MV-4-11 (cell line): Measurements from ENCODE around the gene CDK15.
"Not testable (repeated sequence)": the region's sequence is repeated elsewhere in the genome, so short reads cannot be mapped to it uniquely, and the experiment has no call there.

Experiments used
- DNase-seq: peaks from one replicate; lab custom pipeline; 2025; lab: John Stamatoyannopoulos, UW

CDK15 gene

DNA sequence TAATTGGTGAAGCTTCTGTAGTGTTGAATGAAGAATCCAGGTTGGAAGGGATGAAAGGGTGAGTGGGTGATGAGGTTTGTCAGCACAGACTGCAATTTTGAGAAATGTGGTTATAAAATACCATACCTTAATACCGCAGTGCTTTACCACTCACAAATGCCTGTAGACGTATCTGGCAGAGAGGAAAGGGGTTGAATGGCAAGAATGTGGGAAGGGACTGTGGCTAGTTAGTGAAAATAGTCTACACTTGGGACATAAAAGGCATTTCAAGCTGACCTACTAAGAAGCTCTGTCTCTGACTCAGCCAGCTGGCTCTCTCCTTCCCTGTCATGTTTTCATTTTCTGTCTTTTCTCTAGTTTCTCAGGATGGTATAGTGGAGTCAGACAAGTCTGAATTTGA lies 25.1 kb downstream of the CDK15 start:
- DNase-seq = no peak

GRCh38 chr2:201833781-201834180 lies 27.4 kb downstream of the CDK15 start:
- no peak for DNase-seq

GRCh38 chr2:201835066-201835465 lies 28.7 kb downstream of the CDK15 start:
- DNase-seq = peak; percentile 12

GRCh38 chr2:201837391-201837790 lies 31.1 kb downstream of the CDK15 start:
- DNase-seq = no peak

GRCh38 chr2:201837824-201838431 lies 31.6 kb downstream of the CDK15 start:
- DNase-seq = no peak

GRCh38 chr2:201839727-201840126 lies 33.4 kb downstream of the CDK15 start:
- no peak for DNase-seq

DNA sequence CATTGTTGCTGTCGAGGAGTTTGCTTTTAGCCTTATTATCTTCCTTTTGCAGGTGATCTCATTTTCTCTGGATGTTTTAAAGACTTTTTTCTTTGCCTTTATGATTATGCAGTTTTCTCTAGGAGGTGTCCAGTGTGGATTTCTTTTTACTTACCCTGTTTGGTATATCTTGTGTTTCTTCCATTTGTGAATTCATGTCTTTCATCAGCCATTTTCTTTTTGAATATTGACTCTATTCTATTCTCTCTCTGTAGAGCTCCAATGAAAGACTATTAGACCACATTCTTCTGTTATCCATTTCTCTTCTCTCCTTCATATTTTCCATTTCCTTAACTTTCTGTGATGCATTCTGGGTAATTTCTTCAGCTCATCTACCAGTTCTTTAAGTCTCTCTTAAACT lies 34.4 kb downstream of the CDK15 start:
- no peak for DNase-seq

DNA sequence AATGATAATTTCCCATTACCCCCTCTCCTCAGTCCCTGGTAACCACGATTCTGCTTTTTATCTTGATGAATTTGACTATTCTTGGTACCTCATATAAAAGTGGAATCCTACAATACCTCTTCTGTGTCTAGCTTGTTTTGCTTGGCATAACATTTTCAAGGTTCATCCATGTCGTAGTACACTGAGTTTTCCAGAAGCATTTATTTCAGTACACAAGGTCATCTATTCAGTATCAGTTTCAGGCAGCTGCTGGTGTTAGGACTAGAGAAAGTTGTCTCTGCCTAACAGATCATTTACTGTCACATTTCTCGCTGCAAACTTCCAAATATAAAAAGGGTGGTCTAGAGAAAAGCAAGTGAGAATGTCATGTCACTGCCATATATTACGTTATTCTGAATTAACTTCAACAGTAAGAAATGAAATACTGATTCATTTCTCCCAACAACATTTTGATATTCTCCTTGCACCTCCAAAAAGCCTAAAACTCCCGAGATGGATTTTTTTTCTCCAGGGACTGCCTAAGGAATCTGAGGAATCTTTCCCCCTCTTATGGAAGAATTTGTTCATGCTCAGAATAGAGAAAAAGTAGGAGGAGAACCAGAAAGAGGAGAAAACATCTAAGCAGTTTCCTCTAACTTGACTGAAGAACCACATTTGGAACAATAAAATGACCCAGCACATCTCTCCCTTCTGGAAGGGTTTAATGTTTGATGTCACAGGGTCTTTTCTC lies 36.0 kb downstream of the CDK15 start:
- no peak for DNase-seq

DNA sequence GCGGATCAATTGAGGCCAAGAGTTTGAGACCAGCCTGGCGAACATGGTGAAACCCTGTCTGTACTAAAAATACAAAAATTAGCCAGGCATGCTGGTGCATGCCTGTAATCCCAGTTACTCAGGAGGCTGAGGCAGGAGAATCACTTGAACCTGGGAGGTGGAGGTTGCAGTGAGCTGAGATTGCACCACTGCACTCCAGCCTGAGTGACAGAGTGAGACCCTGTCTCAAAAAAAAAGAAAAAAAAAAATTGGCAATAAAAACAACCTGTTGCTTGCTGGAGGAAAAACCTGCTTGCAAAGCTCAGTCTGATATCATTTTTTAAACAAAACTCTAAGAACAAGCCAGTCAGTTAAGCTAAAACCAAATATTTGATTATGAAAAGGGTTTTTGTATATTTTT lies 38.6 kb downstream of the CDK15 start:
- not testable (repeated sequence) for DNase-seq

GRCh38 chr2:201847481-201847880 lies 41.1 kb downstream of the CDK15 start:
- DNase-seq = no peak

DNA sequence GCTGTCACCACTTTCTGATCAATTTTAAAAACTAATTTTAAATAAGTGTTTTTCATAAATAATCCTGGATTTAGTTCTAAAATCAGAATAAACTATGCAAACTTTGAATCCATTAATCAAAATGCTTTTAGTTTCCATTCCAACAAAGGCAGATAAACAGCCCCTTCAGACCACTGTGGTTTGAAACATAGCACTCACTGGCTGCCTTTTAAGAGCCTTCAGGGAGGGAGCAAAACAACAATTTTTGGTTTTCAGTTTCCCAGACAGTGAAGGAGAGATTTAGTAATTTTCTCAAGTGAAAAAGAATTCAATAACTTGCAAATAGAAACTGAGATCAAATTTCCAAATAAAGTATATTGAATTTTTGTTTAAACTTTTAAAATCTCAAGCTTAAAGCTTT lies 46.1 kb downstream of the CDK15 start:
- DNase-seq = no peak

GRCh38 chr2:201852878-201853415 lies 46.6 kb downstream of the CDK15 start:
- DNase-seq = no peak

DNA sequence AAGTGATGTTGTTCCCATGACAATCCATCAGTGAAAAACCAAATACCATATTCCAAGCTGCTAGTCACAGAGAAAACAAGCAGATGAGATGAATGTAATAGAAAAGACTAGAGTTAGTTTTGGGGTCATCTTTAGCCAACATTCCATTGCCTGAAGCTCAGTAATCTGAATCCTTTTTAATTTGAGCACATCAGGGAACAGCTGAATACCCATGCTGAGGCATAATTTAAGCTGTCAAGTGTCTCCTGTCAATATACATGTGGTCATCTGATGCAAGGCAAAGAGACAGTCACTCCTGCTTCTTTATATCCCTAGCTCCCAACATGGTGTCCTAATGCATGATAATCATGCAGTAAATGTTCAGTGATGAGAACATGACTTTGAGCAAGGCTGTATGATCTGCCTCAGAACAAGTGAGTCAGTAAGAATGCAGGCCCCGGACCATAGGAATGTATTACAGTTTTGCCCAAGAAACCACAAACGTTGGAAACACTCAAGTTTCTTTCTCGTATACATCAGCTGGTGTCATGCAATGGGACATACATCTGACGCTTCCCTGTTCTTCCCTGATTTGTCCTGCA lies 48.0 kb downstream of the CDK15 start:
- DNase-seq = peak; percentile 70

DNA sequence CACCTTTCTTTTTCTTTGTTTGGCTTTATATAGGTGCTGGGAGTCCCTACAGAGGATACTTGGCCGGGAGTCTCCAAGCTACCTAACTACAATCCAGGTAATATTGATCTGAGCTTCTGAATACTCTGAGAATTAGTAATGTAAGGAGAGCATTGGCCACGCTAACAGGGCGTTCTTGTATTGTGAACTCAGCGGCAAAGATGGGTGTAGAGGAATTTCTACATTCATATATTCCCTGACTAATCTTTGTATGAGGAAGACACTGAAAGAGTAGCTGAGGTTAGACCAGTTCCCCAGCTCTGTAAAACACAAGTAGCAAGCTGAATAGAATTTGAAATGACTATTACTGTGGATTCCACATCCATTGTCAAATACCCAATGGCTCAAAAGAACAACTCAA lies 48.5 kb downstream of the CDK15 start:
- DNase-seq = peak; percentile 4

GRCh38 chr2:201855356-201855755 lies 49.0 kb downstream of the CDK15 start:
- DNase-seq = no peak

GRCh38 chr2:201857326-201857725 lies 51.0 kb downstream of the CDK15 start:
- no peak for DNase-seq

- DNase-seq = peak; percentile 31
These were observed 52.2 kb downstream of the CDK15 start for GRCh38 chr2:201858281-201859184.

DNA sequence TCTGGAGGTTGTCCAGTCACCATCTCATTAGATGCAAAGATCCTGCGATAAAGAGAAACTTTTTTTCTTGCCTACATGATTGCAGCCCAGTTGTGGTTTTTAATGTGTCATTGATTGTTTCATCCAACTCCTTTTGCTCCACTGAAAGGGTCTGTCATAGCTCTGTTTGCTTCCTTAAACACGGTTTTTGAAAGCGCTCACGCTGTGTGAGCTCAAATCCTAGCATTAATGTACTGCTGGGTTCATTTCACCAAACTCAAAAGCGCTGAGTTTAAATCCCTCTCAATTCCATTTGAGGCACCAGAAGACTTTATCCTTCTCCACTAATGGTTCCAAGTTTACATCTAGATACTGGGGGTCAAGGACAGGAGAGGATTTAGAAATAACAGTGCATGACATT lies 53.6 kb downstream of the CDK15 start:
- peak; percentile 4 for DNase-seq

GRCh38 chr2:201860636-201861066 lies 54.3 kb downstream of the CDK15 start:
- DNase-seq = peak; percentile 60

- DNase-seq = no peak
These were observed 56.5 kb downstream of the CDK15 start for GRCh38 chr2:201862843-201863242.

DNA sequence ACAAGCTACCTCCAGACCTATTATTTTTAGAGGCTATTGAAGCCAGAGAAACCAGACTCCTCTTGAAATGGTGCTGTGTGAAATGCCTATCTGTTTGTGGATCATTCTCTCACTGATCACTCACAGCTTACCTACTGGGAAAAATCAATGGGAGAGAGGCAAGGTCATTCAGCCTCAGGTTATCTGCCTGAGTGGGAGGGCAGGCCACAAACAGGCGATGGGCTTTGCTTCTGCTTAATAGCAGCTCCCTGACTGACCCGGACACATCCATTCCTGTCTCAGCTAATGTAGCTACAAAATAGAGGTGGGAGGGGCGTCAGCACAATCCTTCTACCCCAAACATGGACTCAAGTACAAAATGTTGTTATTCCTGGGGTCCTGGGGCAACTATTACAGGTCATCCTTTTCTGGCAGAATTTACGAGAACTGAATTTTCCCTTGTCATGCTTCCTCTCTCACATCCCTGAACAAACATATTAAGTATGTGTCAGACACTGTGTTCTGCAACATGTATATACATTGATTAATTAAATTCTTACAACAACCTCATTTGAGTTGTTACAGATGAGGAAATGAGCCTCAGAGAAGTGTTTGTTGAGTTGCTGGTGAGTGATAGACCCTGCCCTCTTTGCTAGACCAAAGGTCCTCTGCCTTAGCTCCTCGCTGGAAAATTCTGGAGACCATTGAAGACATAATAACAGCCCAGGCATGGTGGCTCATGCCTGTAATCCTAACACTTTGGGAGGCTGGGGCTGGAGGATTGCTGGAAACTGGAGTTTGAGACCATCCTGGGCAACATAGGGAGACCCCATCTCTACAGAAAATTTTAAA lies 60.5 kb downstream of the CDK15 start:
- no peak for DNase-seq
